Measurements from ENCODE around the gene LMLN.
"Not testable (repeated sequence)": the region's sequence is repeated elsewhere in the genome, so short reads cannot be mapped to it uniquely, and the experiment has no call there.

LMLN gene, protein sequence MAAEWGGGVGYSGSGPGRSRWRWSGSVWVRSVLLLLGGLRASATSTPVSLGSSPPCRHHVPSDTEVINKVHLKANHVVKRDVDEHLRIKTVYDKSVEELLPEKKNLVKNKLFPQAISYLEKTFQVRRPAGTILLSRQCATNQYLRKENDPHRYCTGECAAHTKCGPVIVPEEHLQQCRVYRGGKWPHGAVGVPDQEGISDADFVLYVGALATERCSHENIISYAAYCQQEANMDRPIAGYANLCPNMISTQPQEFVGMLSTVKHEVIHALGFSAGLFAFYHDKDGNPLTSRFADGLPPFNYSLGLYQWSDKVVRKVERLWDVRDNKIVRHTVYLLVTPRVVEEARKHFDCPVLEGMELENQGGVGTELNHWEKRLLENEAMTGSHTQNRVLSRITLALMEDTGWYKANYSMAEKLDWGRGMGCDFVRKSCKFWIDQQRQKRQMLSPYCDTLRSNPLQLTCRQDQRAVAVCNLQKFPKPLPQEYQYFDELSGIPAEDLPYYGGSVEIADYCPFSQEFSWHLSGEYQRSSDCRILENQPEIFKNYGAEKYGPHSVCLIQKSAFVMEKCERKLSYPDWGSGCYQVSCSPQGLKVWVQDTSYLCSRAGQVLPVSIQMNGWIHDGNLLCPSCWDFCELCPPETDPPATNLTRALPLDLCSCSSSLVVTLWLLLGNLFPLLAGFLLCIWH
- 1.6 to 3.8 reads per million in 2 donors for total RNA-seq

DNA sequence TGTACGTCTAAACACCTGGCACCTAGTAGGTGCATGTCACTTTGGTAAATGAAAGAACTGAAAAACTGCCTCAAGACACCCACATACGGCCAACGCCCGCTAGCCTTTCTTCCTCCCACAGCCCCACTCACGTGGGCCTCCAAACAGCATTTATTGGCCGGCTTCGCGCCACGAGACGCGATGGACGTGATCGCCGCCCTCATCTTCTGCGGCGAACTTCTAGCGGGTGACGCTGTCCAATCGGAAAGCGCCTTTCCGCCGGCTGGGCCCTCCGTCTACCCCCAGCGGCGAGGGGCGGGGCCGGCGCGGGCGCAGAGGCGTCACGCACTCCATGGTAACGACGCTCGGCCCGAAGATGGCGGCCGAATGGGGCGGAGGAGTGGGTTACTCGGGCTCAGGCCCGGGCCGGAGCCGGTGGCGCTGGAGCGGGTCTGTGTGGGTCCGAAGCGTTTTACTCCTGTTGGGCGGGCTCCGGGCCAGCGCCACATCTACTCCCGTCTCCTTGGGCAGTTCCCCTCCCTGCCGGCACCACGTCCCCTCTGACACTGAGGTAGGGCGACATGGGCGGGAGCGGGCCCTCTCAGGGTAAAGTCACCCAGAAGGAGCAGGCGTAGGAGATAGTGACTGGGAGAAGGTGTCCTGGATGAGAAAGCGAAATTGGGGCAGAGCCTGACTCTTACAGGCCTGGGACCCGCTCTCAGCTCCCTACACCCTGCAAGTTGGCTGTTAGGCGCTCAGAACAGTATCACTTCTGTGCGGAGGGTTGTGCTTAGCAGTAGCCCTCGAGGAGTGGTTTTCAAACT lies at the start of gene LMLN:
Gene LMLN, plus strand, starts transcription at position 327 of the 803 bp plus-strand sequence. Its CDS starts 29 bp downstream, at position 356.
- DNase-seq = peak; percentile 91 to 98 (median 92)

DNA sequence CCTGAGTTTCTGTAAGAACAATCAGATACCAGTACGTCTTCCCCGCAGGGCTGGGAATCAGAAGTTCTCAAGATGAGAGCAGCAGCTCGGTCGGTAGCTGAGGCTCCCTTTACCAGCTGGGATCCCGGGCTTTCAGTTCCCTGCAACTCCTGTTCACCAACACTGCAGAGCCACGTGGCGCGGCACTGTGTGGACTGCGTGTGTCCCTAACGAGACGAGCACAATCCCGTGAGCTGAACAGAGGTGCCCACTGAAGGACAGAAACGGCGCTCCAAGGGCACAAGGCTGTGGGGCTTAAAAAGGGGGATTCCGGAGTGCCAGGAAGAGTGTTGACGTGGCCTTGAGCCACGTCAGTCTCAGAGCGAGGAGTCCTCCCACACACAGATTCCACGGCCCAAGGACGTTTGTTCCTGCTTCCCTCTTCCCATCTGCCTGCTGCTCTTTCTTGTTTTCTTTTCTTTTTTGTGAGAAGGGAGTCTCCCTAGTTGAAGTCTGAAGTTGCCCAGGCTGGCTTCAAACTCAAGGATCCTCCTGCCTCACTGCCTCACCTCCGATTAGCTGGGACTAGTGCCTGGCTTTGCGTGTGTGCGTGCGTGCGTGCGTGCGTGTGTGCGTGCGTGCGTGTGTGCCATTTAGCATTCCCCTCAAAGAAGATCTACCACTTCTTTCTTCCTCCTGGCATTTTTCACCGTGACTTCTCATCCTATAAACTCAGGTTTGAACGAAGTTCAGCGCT lies 47.1 kb upstream of the LMLN start:
- DNase-seq = no peak

- no peak for DNase-seq
These were observed 46.2 kb upstream of the LMLN start for GRCh38 chr3:197913641-197914380.

- DNase-seq = not testable (repeated sequence)
These were observed 38.4 kb upstream of the LMLN start for GRCh38 chr3:197921429-197922275.

DNA sequence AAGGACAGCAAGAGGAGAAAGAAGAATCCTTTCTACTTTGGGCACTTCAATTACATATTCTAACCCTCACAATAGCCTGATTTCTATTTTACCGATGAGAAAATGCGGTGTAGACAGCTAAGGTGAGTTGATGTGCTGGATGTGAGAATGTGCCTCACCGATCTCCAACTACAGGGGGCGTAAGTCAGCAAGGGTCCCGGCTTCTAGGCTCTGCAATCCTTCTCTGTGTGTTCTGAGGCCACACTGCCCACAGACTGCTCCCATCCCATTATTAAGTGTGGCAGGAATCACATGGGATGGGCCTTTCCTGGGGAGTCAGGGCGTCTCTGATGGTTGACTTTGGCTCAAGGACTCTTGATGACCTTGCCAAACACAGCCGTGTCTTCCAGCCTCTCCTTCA lies 33.6 kb upstream of the LMLN start:
- no peak for DNase-seq

- DNase-seq = not testable (repeated sequence)
These were observed 32.4 kb upstream of the LMLN start for GRCh38 chr3:197927578-197927977.

DNA sequence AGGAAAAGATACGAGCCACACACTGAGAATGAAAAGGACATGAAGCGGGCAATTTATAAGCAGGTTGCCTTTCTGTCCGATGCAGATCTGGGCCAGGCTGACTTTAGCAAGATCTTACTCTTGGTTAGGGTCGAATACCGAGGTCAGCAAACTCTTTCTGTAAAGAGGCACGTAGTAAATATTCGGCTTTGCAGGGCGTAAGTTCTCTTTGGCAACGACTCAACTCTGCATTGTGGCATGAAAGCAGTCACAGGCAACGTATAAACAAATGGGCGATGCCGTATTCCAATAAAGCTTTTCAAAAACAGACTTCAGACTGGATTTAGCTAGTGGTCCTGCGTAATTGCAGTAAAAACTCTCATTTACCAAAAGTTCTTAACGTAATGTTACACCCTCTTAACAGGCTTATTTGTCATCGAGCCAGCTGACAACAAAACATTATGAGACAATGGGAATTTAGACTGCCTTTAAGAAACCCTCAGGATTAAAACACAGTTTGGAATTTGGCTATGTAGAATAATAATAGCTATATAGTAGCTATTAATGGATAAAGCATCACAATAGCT lies 23.1 kb upstream of the LMLN start:
- DNase-seq = no peak

DNA sequence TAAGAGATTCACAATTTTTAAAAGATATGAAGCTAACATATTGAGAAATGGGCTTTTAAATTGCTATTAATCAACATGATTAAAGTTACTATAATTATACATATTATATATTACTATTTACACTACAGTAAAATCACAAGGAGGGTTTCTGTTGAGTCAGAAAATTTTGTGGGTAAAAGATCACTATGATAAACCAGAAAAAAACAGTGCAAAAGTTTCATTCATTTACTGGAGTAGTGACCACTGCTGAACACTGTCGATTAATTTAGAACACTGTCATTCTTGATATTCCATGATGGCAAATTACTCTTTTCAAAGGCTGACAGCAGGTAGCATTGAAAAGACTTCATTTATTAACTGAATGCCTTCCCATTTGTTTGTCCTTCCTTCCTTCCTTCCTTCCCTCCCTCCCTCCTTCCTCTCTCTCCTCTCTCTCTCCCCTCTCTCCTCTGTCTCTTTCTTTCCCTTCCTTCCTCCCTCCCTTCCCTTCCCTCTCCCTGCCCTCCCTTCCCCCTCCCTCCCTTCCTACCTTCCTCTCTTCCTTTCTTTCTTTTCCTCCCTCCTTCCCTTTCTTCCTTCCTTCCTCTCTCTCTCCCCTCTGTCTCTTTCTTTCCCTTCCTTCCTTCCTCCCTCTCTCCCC lies 19.2 kb upstream of the LMLN start:
- no peak for DNase-seq

DNA sequence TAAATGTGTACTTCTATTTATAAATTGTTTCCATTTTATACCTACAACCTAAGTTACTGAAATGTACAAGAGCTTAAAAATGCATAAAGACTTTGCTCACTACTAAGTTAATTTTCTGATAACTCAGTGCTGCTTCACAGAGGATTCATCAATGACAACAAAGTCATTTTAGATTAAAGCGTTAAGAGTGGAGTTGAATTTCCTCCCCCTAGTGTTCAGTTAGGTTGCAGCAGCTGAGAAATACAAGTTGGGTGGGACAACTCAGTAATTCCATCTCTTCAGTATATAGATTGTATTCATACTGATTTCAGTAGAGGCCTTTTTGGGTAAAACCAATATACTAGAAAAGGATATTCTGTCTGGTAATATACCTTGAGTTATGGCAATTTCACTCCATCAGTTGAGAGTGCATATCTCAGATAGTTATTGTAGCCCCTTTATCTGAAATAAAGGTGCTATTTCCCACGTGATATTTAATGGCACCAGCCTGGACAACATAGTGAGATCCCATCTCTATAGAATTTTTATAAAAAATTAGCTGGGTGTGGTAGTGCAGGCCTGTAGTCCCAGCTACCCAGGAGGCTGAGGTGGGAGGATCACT lies 17.0 kb upstream of the LMLN start:
- peak in 1 of 5 experiments; percentile 62 for DNase-seq

DNA sequence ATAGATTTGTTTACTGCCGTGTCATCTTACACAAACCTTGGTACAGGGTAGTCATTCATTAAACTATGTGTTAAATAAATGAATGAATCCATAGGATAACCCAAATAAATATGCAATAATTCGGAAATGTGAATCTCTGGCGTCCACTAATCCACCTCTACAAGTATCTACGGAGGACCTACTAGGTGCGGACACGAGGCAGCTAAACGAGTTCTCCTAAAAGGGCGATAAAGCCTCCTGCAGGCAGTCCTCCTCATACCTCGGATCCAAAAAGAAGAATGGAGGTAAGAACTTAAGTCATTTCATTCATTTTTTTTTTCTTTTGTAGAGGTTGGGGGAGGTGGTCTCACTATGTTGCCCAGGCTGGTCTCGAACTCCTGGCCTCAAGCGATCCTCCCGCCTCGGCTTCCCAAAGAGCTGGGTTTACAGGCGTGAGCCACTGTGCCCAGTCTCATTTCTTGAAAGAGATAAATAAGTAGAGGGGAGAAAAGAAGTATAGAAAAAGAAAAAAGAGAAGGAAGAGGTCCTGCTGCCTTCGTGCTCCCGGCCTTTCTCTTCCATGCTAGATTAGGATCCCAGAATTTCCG lies 10.7 kb upstream of the LMLN start:
- DNase-seq = no peak

GRCh38 chr3:197949778-197950676 lies 10.0 kb upstream of the LMLN start, which contains the start of gene RPL35A:
TSS of gene RPL35A (plus strand) at chr3:197950190. CDS start at chr3:197950968, 778 bp downstream.
- DNase-seq = peak; percentile 53 to 93 (median 76)

DNA sequence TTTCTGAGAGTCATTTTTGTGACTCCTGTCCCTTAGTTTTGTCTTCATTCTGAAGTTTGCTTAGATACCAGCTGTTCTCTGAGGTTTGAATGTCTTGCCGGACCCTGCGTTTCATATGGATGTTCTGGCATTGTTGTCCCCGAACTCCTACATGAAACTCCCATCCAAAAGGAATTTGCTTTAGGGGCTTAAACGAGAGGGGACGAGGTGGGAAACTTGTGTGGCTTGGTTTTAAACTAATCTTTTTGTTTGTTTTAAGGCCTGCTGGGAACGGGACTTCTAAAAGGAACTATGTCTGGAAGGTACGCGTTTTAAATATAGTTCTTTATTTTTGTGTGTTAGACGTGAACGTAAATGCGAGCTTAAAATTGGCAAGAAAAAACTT lies 9.3 kb upstream of the LMLN start:
- no peak for DNase-seq

- DNase-seq = no peak
These were observed 8.5 kb upstream of the LMLN start for GRCh38 chr3:197951392-197951990.

- no peak for DNase-seq
These were observed 7.6 kb upstream of the LMLN start for GRCh38 chr3:197952440-197952839.

DNA sequence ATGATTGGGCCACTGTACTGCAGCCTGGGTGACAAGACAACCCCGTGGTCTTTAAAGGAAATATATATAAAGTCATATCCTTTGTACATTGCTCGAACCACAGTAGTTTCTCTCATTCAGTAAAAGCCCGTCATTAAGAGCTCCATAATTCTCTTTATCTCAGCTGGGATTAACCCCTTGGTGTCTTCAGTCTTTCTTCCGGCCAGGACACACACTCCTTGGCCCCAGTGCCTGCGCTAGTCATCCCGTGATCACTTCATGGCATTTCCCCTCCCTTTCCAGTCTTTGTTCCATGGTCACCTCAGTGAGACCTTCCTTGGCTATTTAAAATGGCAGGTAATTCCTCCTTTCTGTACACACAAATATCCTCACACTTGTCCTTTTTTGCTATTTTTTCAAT lies 6.7 kb upstream of the LMLN start:
- peak in 1 of 5 experiments; percentile 35 for DNase-seq

DNA sequence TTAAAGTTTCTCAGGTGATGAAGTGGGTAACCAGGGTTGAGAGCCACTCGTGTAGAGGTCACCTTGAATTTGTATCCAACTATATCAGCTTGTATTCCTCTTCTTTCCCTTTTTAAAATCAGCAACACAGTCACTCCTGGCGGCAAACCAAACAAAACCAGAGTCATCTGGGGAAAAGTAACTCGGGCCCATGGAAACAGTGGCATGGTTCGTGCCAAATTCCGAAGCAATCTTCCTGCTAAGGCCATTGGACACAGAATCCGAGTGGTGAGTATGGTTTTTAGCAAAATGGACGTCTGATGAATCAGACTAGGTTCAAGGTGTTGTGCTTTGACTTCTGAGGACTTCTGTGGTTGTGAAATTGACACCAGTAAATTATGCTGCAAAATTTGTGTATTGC lies 6.1 kb upstream of the LMLN start:
- DNase-seq = no peak

DNA sequence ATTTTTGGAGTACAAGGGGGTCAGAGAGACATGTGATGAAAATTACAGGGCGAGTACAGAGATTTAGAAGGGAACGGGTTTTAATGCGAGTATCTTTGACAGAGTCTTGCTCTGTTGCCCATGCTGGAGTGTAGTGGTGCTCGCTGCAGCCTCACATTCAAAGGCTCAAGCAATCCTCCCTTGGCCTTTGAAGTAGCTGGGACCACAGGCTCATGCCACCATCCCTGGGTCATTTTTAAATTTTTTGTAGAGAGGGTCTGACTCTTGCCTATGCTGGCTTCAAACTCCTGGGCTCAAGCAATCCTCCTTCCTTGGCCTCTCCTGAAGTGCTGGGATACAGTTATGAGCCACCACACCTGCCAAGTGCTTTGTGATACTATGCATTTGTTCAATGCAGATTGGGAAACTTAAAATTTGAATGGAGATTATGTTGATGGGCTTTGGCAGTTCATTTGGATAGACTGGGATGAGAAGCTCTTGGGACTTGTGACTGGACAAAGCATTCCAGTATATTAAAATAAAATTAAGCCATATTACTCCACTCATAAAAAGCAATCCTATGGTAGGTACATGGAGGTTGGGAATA lies 4.0 kb upstream of the LMLN start:
- no peak for DNase-seq

Data from T-helper 2 cell (primary cell).